GM23338 (cell line): ENCODE measurements around the gene RNF41. TPM values are rescaled to one million over a fixed set of nuclear protein-coding genes. Genes with fewer than 3 reads are reported as not detected.

Source experiments
- ATAC-seq: fragments of 200-7000 bp; cut with Tn5 transposase; 3 replicates; pipeline ENCODE4 v1.9.1; 2020
- DNase-seq: peaks from one replicate; pipeline ENCODE4 v3.0.0-alpha.2; 2015; ENCODE audit warnings: low spot score
- H2AFZ ChIP-seq: fragments of 200-600 bp; sonication (generic); 2 replicates; pipeline ENCODE4 v1.8.0; 2016; ENCODE audit warnings: antibody characterized with exemption, mild to moderate bottlenecking, moderate library complexity
- H3F3A ChIP-seq: fragments of 200-600 bp; sonication (generic); replicated peaks from 2 replicates; pipeline ENCODE4 v1.8.0; 2017; ENCODE audit warnings: antibody characterized with exemption, mixed run types, low read depth
- H3K27ac ChIP-seq: fragments of 200-600 bp; sonication (generic); 2 replicates; pipeline ENCODE4 v1.6.1; 2016; ENCODE audit warnings: low read depth
- H3K27me3 ChIP-seq: fragments of 200-600 bp; sonication (generic); 2 replicates; pipeline ENCODE4 v1.8.0; 2016; ENCODE audit warnings: mild to moderate bottlenecking, mixed run types, moderate library complexity; ENCODE audit not compliant: insufficient read depth
- H3K36me3 ChIP-seq: fragments of 200-600 bp; sonication (generic); 2 replicates; pipeline ENCODE4 v1.8.0; 2016; ENCODE audit warnings: mild to moderate bottlenecking; ENCODE audit not compliant: insufficient read depth
- H3K4me1 ChIP-seq: fragments of 200-600 bp; sonication (generic); 2 replicates; pipeline ENCODE4 v1.8.0; 2016; ENCODE audit warnings: mild to moderate bottlenecking, moderate library complexity; ENCODE audit not compliant: insufficient read depth
- H3K4me2 ChIP-seq: fragments of 200-600 bp; sonication (generic); 2 replicates; pipeline ENCODE4 v1.7.1; 2017; ENCODE audit warnings: mixed run types
- H3K4me3 ChIP-seq: fragments of 200-600 bp; sonication (generic); 2 replicates; pipeline ENCODE4 v1.6.1; 2016; ENCODE audit warnings: mixed run types
- H3K79me2 ChIP-seq: fragments of 200-600 bp; sonication (generic); replicated peaks from 2 replicates; pipeline ENCODE4 v1.8.0; 2017; ENCODE audit warnings: mild to moderate bottlenecking; ENCODE audit not compliant: insufficient read depth
- H3K9me2 ChIP-seq: fragments of 200-600 bp; sonication (generic); 2 replicates; pipeline ENCODE4 v1.8.0; 2017; ENCODE audit not compliant: insufficient read depth
- H4K20me1 ChIP-seq: fragments of 200-600 bp; sonication (generic); replicated peaks from 2 replicates; pipeline ENCODE4 v1.8.0; 2017; ENCODE audit warnings: mild to moderate bottlenecking; ENCODE audit not compliant: insufficient read depth
- H3K27ac Mint-ChIP-seq: 2 replicates; pipeline ENCODE4 v1.8.0; 2020; ENCODE audit warnings: inconsistent platforms, mild to moderate bottlenecking, moderate library complexity, mixed read lengths
- H3K27me3 Mint-ChIP-seq: 3 replicates; pipeline ENCODE4 v1.8.0; 2022; ENCODE audit warnings: low read depth, mild to moderate bottlenecking, moderate library complexity, mixed read lengths, inconsistent platforms; ENCODE audit not compliant: insufficient read depth, poor library complexity
- H3K36me3 Mint-ChIP-seq: 3 replicates; pipeline ENCODE4 v1.8.0; 2021; ENCODE audit warnings: low read depth, mild to moderate bottlenecking, inconsistent platforms, moderate library complexity, mixed read lengths
- H3K4me1 Mint-ChIP-seq: 3 replicates; pipeline ENCODE4 v1.8.0; 2020; ENCODE audit warnings: mild to moderate bottlenecking, inconsistent platforms, mixed read lengths
- H3K4me3 Mint-ChIP-seq: 3 replicates; pipeline ENCODE4 v1.8.0; 2021; ENCODE audit warnings: moderate library complexity, mild to moderate bottlenecking, inconsistent platforms, mixed read lengths
- H3K9me3 Mint-ChIP-seq: 3 replicates; pipeline ENCODE4 v1.8.0; 2020; ENCODE audit warnings: moderate library complexity, mild to moderate bottlenecking, inconsistent platforms, mixed read lengths
- CREB1 ChIP-seq: fragments of 250-450 bp; sonication (Bioruptor Pico); IDR thresholded peaks from 2 replicates; pipeline ENCODE4 v1.5.0; 2020; ENCODE audit warnings: low read depth, mild to moderate bottlenecking, moderate library complexity
- CTCF ChIP-seq, 2 experiments: fragments of 200-600 bp in 1 of 2; sonication (generic) in 1 of 2; conservative IDR thresholded peaks; 2 replicates each; pipeline versions ENCODE4 v1.5.1 to v1.6.1; 2016 to 2017; ENCODE audit warnings: antibody characterized with exemption in 2 of 2, low read depth in 2 of 2, mild to moderate bottlenecking in 2 of 2, moderate library complexity in 1 of 2
- ETS1 ChIP-seq: IDR thresholded peaks from 2 replicates; pipeline ENCODE4 v1.6.1; 2016; ENCODE audit warnings: antibody characterized with exemption
- EZH2 ChIP-seq: fragments of 200-600 bp; sonication (generic); IDR thresholded peaks from one replicate; pipeline ENCODE4 v1.8.0; 2017; ENCODE audit warnings: antibody characterized with exemption, mild to moderate bottlenecking, low read depth; ENCODE audit not compliant: unreplicated experiment
- POLR2AphosphoS5 ChIP-seq: IDR thresholded peaks from 2 replicates; pipeline ENCODE4 v1.6.1; 2016; ENCODE audit warnings: antibody characterized with exemption, low read depth
- ZNF114 ChIP-seq: fragments of 250-450 bp; sonication (Bioruptor Pico); IDR thresholded peaks from 2 replicates; pipeline ENCODE4 v1.5.0; 2020; ENCODE audit warnings: mild to moderate bottlenecking, moderate library complexity
- ZNF462 ChIP-seq: fragments of 250-450 bp; sonication (Bioruptor Pico); IDR thresholded peaks from 2 replicates; pipeline ENCODE4 v1.5.0; 2020; ENCODE audit warnings: mild to moderate bottlenecking, moderate library complexity
- polyA plus RNA-seq: library from polyadenylated mRNA; unstranded; fragments of >200 nt; fragmentation: Nextera tagmentation; extraction: Ambion mirVana; gene quantifications from 2 replicates; pipeline ENCODE4 v1.2.1, GENCODE V29; 2016
- total RNA-seq: library from RNA; depleted of rRNA; stranded (reverse); fragments of >200 nt; shearing (Covaris generic); gene quantifications from 2 replicates; pipeline ENCODE4 v1.2.3, GENCODE V29; 2014

The RNF41 gene
- total and polyA plus RNA-seq, 2 experiments from 2014 or later: 15.3 to 77.1 TPM

- peaks cover 40% of the 10 kb centered on the region for H3K4me1 Mint-ChIP-seq
Measured at GRCh38 chr12:56155256-56155845, 66.4 kb downstream of the RNF41 start.

More at GRCh38 chr12:56155256-56155845, 66.4 kb downstream of the RNF41 start:
- Mint-ChIP-seq H3K27me3 (peaks cover 38% of the 10 kb centered on the region), H3K36me3 (peaks cover 42% of the 10 kb centered on the region), H3K27ac (no peak overlapping the region), H3K9me3 (no peaks in the 10 kb centered on the region; the same call in none of the 3 replicates), H3K4me3 (peak overlapping the region; percentile 34; the same call in 1 of the 3 replicates)
- peaks cover 33% of the 10 kb centered on the region for H3K4me1 ChIP-seq
- no peak overlapping the region for H3K27ac ChIP-seq
- H3K79me2 ChIP-seq: peaks cover 34% of the 10 kb centered on the region
- no peaks in the 10 kb centered on the region; the same call in 1 of the 2 replicates for H4K20me1 ChIP-seq
- H2AFZ ChIP-seq: no peak overlapping the region
- no peak for TF ChIP-seq CREB1
- TF ChIP-seq CTCF (conservative IDR thresholded peaks at IDR 0.05; ENCODE audit: low read depth in 2 of 2): no peak
- TF ChIP-seq ETS1: no peak
- no peak for TF ChIP-seq EZH2
- TF ChIP-seq ZNF462: no peak
- TF ChIP-seq POLR2AphosphoS5: no peak
- no peak for TF ChIP-seq ZNF114 (CRISPR knock-in tag)
- no peaks in the 10 kb centered on the region for H3K27me3 ChIP-seq
- H3K36me3 ChIP-seq: peaks cover 11% of the 10 kb centered on the region
- H3F3A ChIP-seq: peaks cover 35% of the 10 kb centered on the region
- ATAC-seq: no peak
- H3K4me3 ChIP-seq: no peak overlapping the region
- H3K9me2 ChIP-seq: no peaks in the 10 kb centered on the region
- no peak for DNase-seq
- no peak overlapping the region for H3K4me2 ChIP-seq
